Kidney (tissue), 14 donors: Measurements from ENCODE around the gene PANX1. TPM values are rescaled to one million over a fixed set of nuclear protein-coding genes. Genes with fewer than 3 reads are reported as not detected.
A peak's percentile ranks its signal among the peaks of the same experiment; 100 is the strongest.

Experiments used
- DNase-seq, 5 donors: peaks; one replicate each; pipeline ENCODE4 v3.0.0-alpha.2; 2013 to 2020
- FAIRE-seq: peaks from 2 replicates; lab custom pipeline; 2012; peaks lifted over from hg19 to GRCh38; lab: Jason Lieb, UNC
- H3K27ac ChIP-seq, 2 donors: one replicate each; pipeline ENCODE4 v1.7.0; 2013; ENCODE audit warnings: low read depth in 2 of 2, low read length in 2 of 2, inconsistent platforms in 1 of 2
- H3K27me3 ChIP-seq: one replicate; pipeline ENCODE4 v1.7.1; 2013; ENCODE audit warnings: low read length, inconsistent platforms; ENCODE audit not compliant: control insufficient read depth, insufficient read depth
- H3K36me3 ChIP-seq, 3 donors: one replicate each; pipeline versions ENCODE4 v1.7.0 to v1.7.1; 2013; ENCODE audit warnings: low read length in 3 of 3, control low read depth in 1 of 3, inconsistent platforms in 1 of 3; ENCODE audit not compliant: insufficient read depth in 3 of 3, control insufficient read depth in 2 of 3
- H3K4me1 ChIP-seq, 3 donors: one replicate each; pipeline versions ENCODE4 v1.7.0 to v1.7.1; 2013; ENCODE audit warnings: low read length in 3 of 3, inconsistent platforms in 1 of 3, low read depth in 1 of 3; ENCODE audit not compliant: control insufficient read depth in 2 of 3, insufficient read depth in 2 of 3
- H3K4me3 ChIP-seq, 3 donors: one replicate each; pipeline versions ENCODE4 v1.7.0 to v1.8.1; 2013; ENCODE audit warnings: low read length in 3 of 3, control low read depth in 1 of 3, inconsistent platforms in 1 of 3
- H3K9ac ChIP-seq, 3 donors: one replicate each; pipeline versions ENCODE4 v1.7.0 to v1.7.1; 2013; ENCODE audit warnings: low read length in 3 of 3, control low read depth in 1 of 3, inconsistent platforms in 1 of 3
- H3K9me3 ChIP-seq, 3 donors: one replicate each; pipeline versions ENCODE4 v1.7.0 to v1.7.1; 2013; ENCODE audit warnings: low read length in 3 of 3, control low read depth in 1 of 3, inconsistent platforms in 1 of 3; ENCODE audit not compliant: control insufficient read depth in 2 of 3, insufficient read depth in 1 of 3
- CTCF ChIP-seq: IDR thresholded peaks from 3 replicates; pipeline ENCODE4 v1.5.1; 2012; ENCODE audit warnings: mild to moderate bottlenecking, moderate library complexity, borderline replicate concordance; ENCODE audit not compliant: insufficient read depth; ENCODE audit errors: extremely low read depth
- intact Hi-C: fragments of 100-400 bp; cut with DNase I; formaldehyde crosslinking; loops from one replicate; pipeline ENCODE4 v1.11.1; 2022
- polyA plus RNA-seq: library from polyadenylated mRNA; stranded (reverse); fragments of 350-450 nt; fragmentation: Illumina TruSeq; extraction: RNeasy Lipid Tissue Mini Kit (QIAGEN cat#74804); gene quantifications from one replicate; pipeline ENCODE4 v1.2.3, GENCODE V29; 2014; ENCODE audit warnings: low read depth, low replicate concordance; ENCODE audit not compliant: insufficient read depth
- total RNA-seq: library from RNA; stranded (reverse); fragmentation: NEBNext Ultra II Directional; extraction: Animal tissue kit (Norgen Biotek cat#: 25700); gene quantifications from one replicate; pipeline ENCODE4 v1.2.1, GENCODE V29; 2021
- donor health status: control.
- donor health status: control.
- donor health status: control.
- donor health status: control.
- donor health status: control.
- donor health status: DM: yes; HTN: yes; CAD: no.
- donor health status: Normal renal cell carcinoma (clear cell type).

PANX1 gene
- total and polyA plus RNA-seq, 2 donors from 2014 or later: 5.3 to 13.9 TPM

DNA sequence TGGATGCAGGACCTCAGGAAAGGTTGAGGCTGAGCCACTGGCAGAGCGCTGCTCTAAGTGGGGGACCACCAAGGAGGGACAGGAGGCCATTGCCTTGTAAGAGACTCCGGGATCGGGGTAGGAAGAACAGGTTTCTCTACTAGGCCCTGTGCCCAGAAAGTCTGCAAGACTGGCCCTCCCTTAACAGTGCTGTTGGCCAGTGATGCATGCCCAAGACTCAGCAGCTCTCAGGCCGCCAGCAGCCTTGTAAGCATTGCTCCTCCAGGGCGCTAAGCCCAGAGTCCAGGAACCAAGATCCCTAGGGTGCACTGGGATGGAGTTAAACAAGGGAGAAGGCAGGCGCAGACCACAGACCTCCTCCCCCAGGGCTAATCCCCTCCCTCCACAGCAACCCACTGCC lies 39.3 kb upstream of the PANX1 start:
- FAIRE-seq: no peak

DNA sequence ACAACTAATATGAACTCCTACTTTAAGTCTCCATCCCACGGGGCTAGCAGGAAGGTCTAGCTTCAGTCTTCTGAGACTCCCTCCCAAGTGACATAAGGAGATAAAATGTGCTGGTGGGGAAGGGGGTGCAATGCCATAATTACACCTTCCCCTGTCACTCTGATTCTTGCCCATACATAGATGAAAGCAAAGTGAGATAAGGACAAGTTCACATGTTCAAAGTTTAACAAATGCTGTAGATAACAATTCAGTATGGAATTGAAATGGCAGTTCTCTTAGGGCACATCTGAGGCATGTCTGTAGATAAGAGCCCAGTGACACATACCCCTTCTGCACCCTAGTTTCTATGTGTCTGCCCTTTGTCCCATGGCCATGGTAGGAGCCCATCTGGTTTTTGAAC lies 38.2 kb upstream of the PANX1 start:
- Histone ChIP-seq H3K9me3 (peaks cover 0 to 4% (median 0%) of the 10 kb centered on the region in 3 donors), H3K27ac (no peak overlapping the region), H3K36me3 (no peaks in the 10 kb centered on the region), H3K9ac (no peak overlapping the region), H3K4me1 (no peaks in the 10 kb centered on the region), H3K4me3 (no peak overlapping the region), H3K27me3 (no peaks in the 10 kb centered on the region)
- DNase-seq (no peak), FAIRE-seq (no peak)
- intact Hi-C loops: no loop called here
- no peak for TF ChIP-seq CTCF

More for the DNA sequence above, 39.3 kb upstream of the PANX1 start:
- no peaks in the 10 kb centered on the region for H3K4me1 ChIP-seq
- TF ChIP-seq CTCF: no peak
- no peak overlapping the region for H3K9ac ChIP-seq
- no peaks in the 10 kb centered on the region for H3K36me3 ChIP-seq
- no peak overlapping the region for H3K27ac ChIP-seq
- peak in 4 of 5 donors; percentile 15 to 59 (median 46) for DNase-seq
- intact Hi-C loops: no loop called here
- H3K4me3 ChIP-seq: no peak overlapping the region
- H3K27me3 ChIP-seq: no peaks in the 10 kb centered on the region
- peaks cover 0 to 4% (median 0%) of the 10 kb centered on the region in 3 donors for H3K9me3 ChIP-seq

- intact Hi-C loops: no loop called here
- H3K9me3 ChIP-seq: peaks cover 0 to 4% (median 0%) of the 10 kb centered on the region in 3 donors
- FAIRE-seq (no peak), DNase-seq (no peak)
- no peak for TF ChIP-seq CTCF
- H3K4me1 ChIP-seq: no peaks in the 10 kb centered on the region
- no peaks in the 10 kb centered on the region for H3K36me3 ChIP-seq
- no peaks in the 10 kb centered on the region for H3K27me3 ChIP-seq
- no peak overlapping the region for H3K9ac ChIP-seq
- H3K27ac ChIP-seq: no peak overlapping the region
- no peak overlapping the region for H3K4me3 ChIP-seq
Observed at GRCh38 chr11:94091091-94091490, 37.5 kb upstream of the PANX1 start.

DNA sequence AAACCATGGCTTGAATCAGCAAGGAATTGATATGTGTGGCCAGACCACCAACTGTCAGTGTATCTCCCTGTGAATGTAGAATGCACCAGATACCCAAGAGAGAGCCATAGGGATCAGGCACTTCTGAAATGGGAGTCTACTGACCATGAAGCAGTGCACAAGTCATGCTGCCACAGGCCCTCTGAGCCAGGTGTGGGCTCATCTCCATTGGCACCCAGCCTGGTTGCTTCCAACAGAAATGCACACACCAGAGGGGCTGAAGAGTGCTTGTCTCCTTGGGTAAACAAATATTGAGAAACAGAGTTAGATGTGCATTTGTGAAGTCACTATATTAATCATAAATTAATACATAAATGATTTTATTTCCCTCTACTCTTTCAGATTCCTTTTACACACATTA lies 28.4 kb upstream of the PANX1 start:
- TF ChIP-seq CTCF: no peak
- no peak overlapping the region for H3K9ac ChIP-seq
- no peaks in the 10 kb centered on the region for H3K27me3 ChIP-seq
- H3K4me1 ChIP-seq: no peaks in the 10 kb centered on the region
- no peaks in the 10 kb centered on the region for H3K36me3 ChIP-seq
- no peaks in the 10 kb centered on the region for H3K9me3 ChIP-seq
- intact Hi-C loops: no loop called here
- FAIRE-seq (no peak), DNase-seq (no peak)
- no peak overlapping the region for H3K4me3 ChIP-seq
- H3K27ac ChIP-seq: no peak overlapping the region
